PC-9 (cell line): ENCODE results near the gene YWHAQ. TPM values are rescaled to one million over a fixed set of nuclear protein-coding genes. Genes with fewer than 3 reads are reported as not detected.
A peak's percentile ranks its signal among the peaks of the same experiment; 100 is the strongest.

ENCODE experiments used
- BruUV-seq: library from RNA; stranded (reverse); fragments of 400-500 nt; replicated peaks from 2 replicates; lab custom pipeline; 2021; lab: Mats Ljungman, UMichigan
- CTCF ChIA-PET: fragments of 300-600 bp; sonication (Branson Sonifier 250); formaldehyde crosslinking; loops from one replicate; lab custom pipeline; 2022; ENCODE audit warnings: antibody characterized with exemption; lab: Charles Lee
- POLR2A ChIA-PET: fragments of 300-600 bp; sonication (Branson Sonifier 250); formaldehyde crosslinking; loops from one replicate; lab custom pipeline; 2022; ENCODE audit warnings: antibody characterized with exemption; ENCODE audit not compliant: unreplicated experiment; lab: Charles Lee
- DNase-seq, 2 experiments: peaks; one replicate each; pipeline versions ENCODE4 v3.0.0 to v3.0.0-alpha.2; 2015 to 2022; ENCODE audit warnings: mixed read lengths in 1 of 2
- H2AFZ ChIP-seq: fragments of 200-600 bp; sonication (generic); 2 replicates; pipeline ENCODE4 v1.8.1; 2017; ENCODE audit warnings: antibody characterized with exemption
- H3F3A ChIP-seq: fragments of 200-600 bp; sonication (generic); 2 replicates; pipeline ENCODE4 v1.8.1; 2017; ENCODE audit warnings: antibody characterized with exemption, mild to moderate bottlenecking, low read depth; ENCODE audit not compliant: insufficient read depth
- H3K27ac ChIP-seq: fragments of 200-600 bp; sonication (generic); 2 replicates; pipeline ENCODE4 v1.6.1; 2016; ENCODE audit warnings: mixed run types
- H3K27me3 ChIP-seq: fragments of 200-600 bp; sonication (generic); 2 replicates; pipeline ENCODE4 v1.6.1; 2016; ENCODE audit warnings: low read depth, mixed run types; ENCODE audit not compliant: insufficient read depth
- H3K36me3 ChIP-seq: fragments of 200-600 bp; sonication (generic); 2 replicates; pipeline ENCODE4 v1.6.1; 2016; ENCODE audit warnings: low read depth, mixed run types
- H3K4me1 ChIP-seq: fragments of 200-600 bp; sonication (generic); replicated peaks from 2 replicates; pipeline ENCODE4 v1.6.1; 2016; ENCODE audit warnings: mixed run types; ENCODE audit not compliant: insufficient read depth
- H3K4me2 ChIP-seq: fragments of 200-600 bp; sonication (generic); 2 replicates; pipeline ENCODE4 v1.6.1; 2017; ENCODE audit warnings: mixed run types
- H3K4me3 ChIP-seq: fragments of 200-600 bp; sonication (generic); 2 replicates; pipeline ENCODE4 v1.6.1; 2016; ENCODE audit warnings: mixed run types
- H3K79me2 ChIP-seq: fragments of 200-600 bp; sonication (generic); 2 replicates; pipeline ENCODE4 v1.6.1; 2017; ENCODE audit warnings: low read depth, mixed run types
- H3K9me2 ChIP-seq: fragments of 200-600 bp; sonication (generic); 2 replicates; pipeline ENCODE4 v1.8.1; 2017; ENCODE audit warnings: mild to moderate bottlenecking; ENCODE audit not compliant: insufficient read depth
- H3K9me3 ChIP-seq: fragments of 200-600 bp; sonication (generic); 2 replicates; pipeline ENCODE4 v1.8.1; 2016; ENCODE audit warnings: low read depth; ENCODE audit not compliant: insufficient read depth
- H4K20me1 ChIP-seq: fragments of 200-600 bp; sonication (generic); 2 replicates; pipeline ENCODE4 v1.8.1; 2017; ENCODE audit not compliant: insufficient read depth
- EZH2 ChIP-seq: fragments of 200-600 bp; sonication (generic); IDR thresholded peaks from 2 replicates; pipeline ENCODE4 v1.8.0; 2017; ENCODE audit warnings: antibody characterized with exemption, low read depth
- intact Hi-C: fragments of 100-400 bp; cut with micrococcal nuclease; formaldehyde crosslinking; loops from one replicate; pipeline ENCODE4 v1.10.0; 2022; ENCODE audit not compliant: unreplicated experiment
- total RNA-seq: library from RNA; stranded (reverse); gene quantifications from 2 replicates; pipeline ENCODE4 v1.2.3, GENCODE V29; 2021
- TF ChIP-seq, protein P1 (sequence below): fragments of 200-600 bp; sonication (generic); conservative IDR thresholded peaks from 2 replicates; pipeline ENCODE4 v1.6.1; 2017; ENCODE audit warnings: mixed run types, antibody characterized with exemption, mild to moderate bottlenecking, moderate library complexity

Gene YWHAQ
- total RNA-seq, 1 experiment from 2014 or later, result 353 TPM

GRCh38 chr2:9618410-9618809 is 12.4 kb downstream of the YWHAQ start:
- TF ChIP-seq EZH2, result no peak
- TF ChIP-seq, protein P1, sequence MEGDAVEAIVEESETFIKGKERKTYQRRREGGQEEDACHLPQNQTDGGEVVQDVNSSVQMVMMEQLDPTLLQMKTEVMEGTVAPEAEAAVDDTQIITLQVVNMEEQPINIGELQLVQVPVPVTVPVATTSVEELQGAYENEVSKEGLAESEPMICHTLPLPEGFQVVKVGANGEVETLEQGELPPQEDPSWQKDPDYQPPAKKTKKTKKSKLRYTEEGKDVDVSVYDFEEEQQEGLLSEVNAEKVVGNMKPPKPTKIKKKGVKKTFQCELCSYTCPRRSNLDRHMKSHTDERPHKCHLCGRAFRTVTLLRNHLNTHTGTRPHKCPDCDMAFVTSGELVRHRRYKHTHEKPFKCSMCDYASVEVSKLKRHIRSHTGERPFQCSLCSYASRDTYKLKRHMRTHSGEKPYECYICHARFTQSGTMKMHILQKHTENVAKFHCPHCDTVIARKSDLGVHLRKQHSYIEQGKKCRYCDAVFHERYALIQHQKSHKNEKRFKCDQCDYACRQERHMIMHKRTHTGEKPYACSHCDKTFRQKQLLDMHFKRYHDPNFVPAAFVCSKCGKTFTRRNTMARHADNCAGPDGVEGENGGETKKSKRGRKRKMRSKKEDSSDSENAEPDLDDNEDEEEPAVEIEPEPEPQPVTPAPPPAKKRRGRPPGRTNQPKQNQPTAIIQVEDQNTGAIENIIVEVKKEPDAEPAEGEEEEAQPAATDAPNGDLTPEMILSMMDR, result no peak
- intact Hi-C loops, result no loop called here
- Histone ChIP-seq H3K9me3 (0 out of 2 replicates have a peak, but pooled peaks cover 3% of the 10 kb centered on the region), H3K79me2 (peaks cover 100% of the 10 kb centered on the region), H3K27me3 (no peaks in the 10 kb centered on the region), H3F3A (peaks cover 56% of the 10 kb centered on the region), H3K9me2 (no peaks in the 10 kb centered on the region), H4K20me1 (peaks cover 95% of the 10 kb centered on the region), H2AFZ (no peak overlapping the region), H3K36me3 (peaks cover 32% of the 10 kb centered on the region; the same call in 1 of the 2 replicates), H3K4me1 (peaks cover 27% of the 10 kb centered on the region), H3K4me2 (no peak overlapping the region), H3K27ac (0 out of 2 replicates have a peak overlapping the region, but pooled peaks have one; percentile 1), H3K4me3 (no peak overlapping the region)
- CTCF ChIA-PET, result interaction anchor here (0.7 kb wide), 1 partner anchor 37 kb away, joined by 3 read pairs; no protein-coding TSS in a partner anchor
- POLR2A ChIA-PET, result no interaction called here
- no TSS peak for BruUV-seq
- no peak for DNase-seq

GRCh38 chr2:9617749-9618148 is 13.0 kb downstream of the YWHAQ start:
- Histone ChIP-seq H3K4me1 (peaks cover 30% of the 10 kb centered on the region), H3F3A (peaks cover 53% of the 10 kb centered on the region), H3K9me3 (0 out of 2 replicates have a peak, but pooled peaks cover 3% of the 10 kb centered on the region), H3K4me3 (no peak overlapping the region), H3K36me3 (peaks cover 32% of the 10 kb centered on the region), H3K27me3 (no peaks in the 10 kb centered on the region), H3K4me2 (no peak overlapping the region), H3K79me2 (peaks cover 100% of the 10 kb centered on the region), H2AFZ (no peak overlapping the region), H3K27ac (no peak overlapping the region), H4K20me1 (peaks cover 95% of the 10 kb centered on the region), H3K9me2 (no peaks in the 10 kb centered on the region; the same call in 1 of the 2 replicates)
- BruUV-seq, result no TSS peak
- TF ChIP-seq, protein P1, result no peak
- no peak for TF ChIP-seq EZH2
- no peak for DNase-seq
- CTCF ChIA-PET, result interaction anchor here (0.6 to 0.7 kb wide), 2 partner anchors 36 to 85 kb away, joined by 3 read pairs; no protein-coding TSS in a partner anchor
- POLR2A ChIA-PET, result no interaction called here
- intact Hi-C loops, result no loop called here

GRCh38 chr2:9617296-9617695 is 13.5 kb downstream of the YWHAQ start:
- no peaks in the 10 kb centered on the region for H3K27me3 ChIP-seq
- peaks cover 95% of the 10 kb centered on the region for H4K20me1 ChIP-seq
- H3K27ac ChIP-seq, result no peak overlapping the region
- H3K4me1 ChIP-seq, result peaks cover 30% of the 10 kb centered on the region
- CTCF ChIA-PET, result interaction anchor here (0.6 kb wide), 1 partner anchor 85 kb away, joined by 3 read pairs; no protein-coding TSS in a partner anchor
- no peak overlapping the region for H3K4me2 ChIP-seq
- H3K79me2 ChIP-seq, result peaks cover 100% of the 10 kb centered on the region
- POLR2A ChIA-PET, result no interaction called here
- H3K9me2 ChIP-seq, result no peaks in the 10 kb centered on the region; the same call in 1 of the 2 replicates
- no peak overlapping the region for H3K4me3 ChIP-seq
- TF ChIP-seq EZH2, result no peak
- TF ChIP-seq, protein P1, result no peak
- no peak for DNase-seq
- no TSS peak for BruUV-seq
- H2AFZ ChIP-seq, result no peak overlapping the region
- H3K36me3 ChIP-seq, result peaks cover 30% of the 10 kb centered on the region
- 0 out of 2 replicates have a peak, but pooled peaks cover 3% of the 10 kb centered on the region for H3K9me3 ChIP-seq
- intact Hi-C loops, result no loop called here
- peaks cover 50% of the 10 kb centered on the region for H3F3A ChIP-seq
